Raji (cell line): Measurements from ENCODE around the gene NPC2.

ENCODE experiments used
- POLR2A ChIP-seq: IDR thresholded peaks from 2 replicates; pipeline ENCODE4 v1.6.1; 2011; ENCODE audit warnings: low read depth, low read length, control low read depth; ENCODE audit not compliant: insufficient read depth

NPC2 gene

GRCh38 chr14:74493343-74494261 lies 497 bp upstream of the NPC2 start, which contains the start of gene ISCA2:
ISCA2 (plus strand) TSS chr14:74493765; CDS start chr14:74493775, 10 bp downstream.
- TF ChIP-seq POLR2A: peak; percentile 74

GRCh38 chr14:74491956-74492775 lies 939 bp downstream of the NPC2 start:
- no peak for TF ChIP-seq POLR2A

- no peak for TF ChIP-seq POLR2A
Observed at GRCh38 chr14:74490486-74490885, 2.6 kb downstream of the NPC2 start.

GRCh38 chr14:74488786-74489397 lies 4.2 kb downstream of the NPC2 start:
- no peak for TF ChIP-seq POLR2A

- TF ChIP-seq POLR2A: no peak
Observed at GRCh38 chr14:74486164-74486563, 6.9 kb downstream of the NPC2 start.

GRCh38 chr14:74483321-74483720 lies 9.8 kb downstream of the NPC2 start:
- no peak for TF ChIP-seq POLR2A

GRCh38 chr14:74482571-74482970 lies 10.5 kb downstream of the NPC2 start:
- no peak for TF ChIP-seq POLR2A

- TF ChIP-seq POLR2A: no peak
Observed at GRCh38 chr14:74480046-74480445, 13.1 kb downstream of the NPC2 start.

GRCh38 chr14:74478996-74479635 lies 14.0 kb downstream of the NPC2 start:
- no peak for TF ChIP-seq POLR2A

- TF ChIP-seq POLR2A: no peak
Observed at GRCh38 chr14:74476607-74477006, 16.5 kb downstream of the NPC2 start.

- TF ChIP-seq POLR2A: no peak
Observed at GRCh38 chr14:74476107-74476506, 17.0 kb downstream of the NPC2 start.

- TF ChIP-seq POLR2A: no peak
Observed at GRCh38 chr14:74475678-74476077, 17.4 kb downstream of the NPC2 start.

- TF ChIP-seq POLR2A: no peak
Observed at GRCh38 chr14:74474376-74474775, 18.7 kb downstream of the NPC2 start.

GRCh38 chr14:74472601-74473000 lies 20.5 kb downstream of the NPC2 start:
- no peak for TF ChIP-seq POLR2A
